Activated T-helper 1 cell treated with anti-CD3 and anti-CD28 coated beads, Interleukin-12 subunit alpha, Interleukin-12 subunit beta, Interleukin-2, Interleukin-4 antibody, amounts not matched to agents 30 ng/mL and 10 ng/mL and 1 ng/mL, durations not matched to agents 14 hours and 24 hours and 36 hours (primary cell): Measurements from ENCODE around the gene TRIM43. TPM values are rescaled to one million over a fixed set of nuclear protein-coding genes. Genes with fewer than 3 reads are reported as not detected.
"Not testable (repeated sequence)": the region's sequence is repeated elsewhere in the genome, so short reads cannot be mapped to it uniquely, and the experiment has no call there.

ENCODE experiments used
- DNase-seq: peaks from one replicate; pipeline ENCODE4 v3.0.0; 2021; ENCODE audit warnings: low spot score
- H3K27ac Mint-ChIP-seq: one replicate; pipeline ENCODE4 v1.8.0; 2021; ENCODE audit warnings: mild to moderate bottlenecking, mixed read lengths
- H3K27me3 Mint-ChIP-seq: one replicate; pipeline ENCODE4 v1.8.0; 2022; ENCODE audit warnings: mild to moderate bottlenecking, moderate library complexity, mixed read lengths; ENCODE audit not compliant: insufficient read depth
- H3K36me3 Mint-ChIP-seq: one replicate; pipeline ENCODE4 v1.8.0; 2021; ENCODE audit warnings: low read depth, mixed read lengths
- H3K4me1 Mint-ChIP-seq: one replicate; pipeline ENCODE4 v1.8.0; 2021; ENCODE audit warnings: low read depth, mixed read lengths
- H3K4me3 Mint-ChIP-seq: one replicate; pipeline ENCODE4 v1.8.0; 2021; ENCODE audit warnings: mild to moderate bottlenecking, moderate library complexity, mixed read lengths
- H3K9me3 Mint-ChIP-seq: one replicate; pipeline ENCODE4 v1.8.0; 2021; ENCODE audit warnings: mixed read lengths
- intact Hi-C: fragments of 100-400 bp; cut with micrococcal nuclease; formaldehyde crosslinking; loops from one replicate; pipeline ENCODE4 v1.15.1; 2024
- total RNA-seq: library from RNA; stranded (reverse); gene quantifications from 2 replicates; pipeline ENCODE4 v1.2.3, GENCODE V29; 2022

The TRIM43 gene
- total RNA-seq, 1 donor from 2014 or later: not detected

DNA sequence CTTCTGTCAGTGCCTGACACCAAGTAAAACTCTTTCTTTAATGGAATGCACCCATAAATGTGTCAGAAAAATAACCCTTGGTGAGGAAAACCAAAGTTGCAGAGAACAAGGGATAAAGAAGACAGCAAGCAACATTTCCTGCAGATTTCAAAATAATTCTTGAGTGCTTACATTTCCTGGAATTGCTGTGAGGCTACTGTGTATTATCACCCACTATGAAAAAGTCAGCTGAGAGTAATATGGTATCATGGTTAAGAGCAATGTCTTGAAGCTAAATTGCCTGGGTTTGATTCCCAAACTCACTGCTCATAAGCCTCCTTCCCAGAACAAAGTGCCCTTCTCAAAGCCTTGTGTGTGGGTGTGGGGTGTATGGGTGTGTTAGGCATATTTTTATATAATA lies 10.3 kb downstream of the TRIM43 start:
- H3K27me3 Mint-ChIP-seq, H3K36me3 Mint-ChIP-seq, H3K27ac Mint-ChIP-seq, DNase-seq, H3K4me3 Mint-ChIP-seq, H3K9me3 Mint-ChIP-seq, H3K4me1 Mint-ChIP-seq, intact Hi-C loops: not testable (repeated sequence)

GRCh38 chr2:95608356-95608755 lies 16.6 kb downstream of the TRIM43 start:
- DNase-seq, intact Hi-C loops, H3K27me3 Mint-ChIP-seq, H3K4me1 Mint-ChIP-seq, H3K4me3 Mint-ChIP-seq, H3K36me3 Mint-ChIP-seq, H3K9me3 Mint-ChIP-seq, H3K27ac Mint-ChIP-seq: not testable (repeated sequence)

DNA sequence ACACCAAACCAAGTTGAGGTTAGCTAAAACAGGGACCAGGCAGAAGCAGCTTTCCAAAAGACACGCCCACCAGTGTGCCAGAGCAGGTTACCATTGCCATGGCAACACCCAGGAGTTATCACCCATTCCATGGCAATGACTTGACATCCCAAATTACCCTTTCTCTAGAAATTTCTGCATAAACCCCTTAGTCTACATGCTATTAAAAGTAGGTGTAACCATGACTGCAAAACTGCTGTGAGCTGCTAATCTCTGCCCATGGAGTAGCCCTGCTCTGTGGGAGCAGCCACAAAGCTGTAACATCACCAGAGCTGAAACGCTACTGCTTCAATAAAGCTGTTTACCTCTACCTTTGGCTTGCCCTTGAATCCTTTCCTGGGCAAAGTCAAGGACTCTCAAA lies 18.0 kb downstream of the TRIM43 start:
- H3K27ac Mint-ChIP-seq, intact Hi-C loops, H3K4me1 Mint-ChIP-seq, H3K27me3 Mint-ChIP-seq, H3K9me3 Mint-ChIP-seq, H3K36me3 Mint-ChIP-seq, H3K4me3 Mint-ChIP-seq, DNase-seq: not testable (repeated sequence)

DNA sequence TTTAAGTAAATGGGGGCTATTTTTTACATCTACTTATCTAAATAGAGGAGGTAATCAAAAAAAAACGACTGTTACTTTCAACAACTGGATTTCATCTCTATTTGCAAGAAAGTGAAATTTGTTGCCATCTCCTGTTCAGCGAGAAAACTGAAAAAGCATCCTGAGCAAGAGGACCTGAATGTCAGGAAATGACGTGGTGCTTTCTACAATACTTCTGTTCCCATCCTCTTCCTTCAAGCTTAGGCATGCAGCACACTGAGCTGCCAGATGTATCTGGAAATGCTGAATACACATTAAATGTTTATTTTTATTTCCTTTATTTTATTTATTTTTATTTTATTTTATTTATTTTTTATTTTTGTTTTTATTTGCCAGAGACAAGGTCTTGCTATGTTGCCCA lies 21.2 kb downstream of the TRIM43 start:
- not testable (repeated sequence) for H3K9me3 Mint-ChIP-seq, H3K36me3 Mint-ChIP-seq, H3K4me3 Mint-ChIP-seq

DNA sequence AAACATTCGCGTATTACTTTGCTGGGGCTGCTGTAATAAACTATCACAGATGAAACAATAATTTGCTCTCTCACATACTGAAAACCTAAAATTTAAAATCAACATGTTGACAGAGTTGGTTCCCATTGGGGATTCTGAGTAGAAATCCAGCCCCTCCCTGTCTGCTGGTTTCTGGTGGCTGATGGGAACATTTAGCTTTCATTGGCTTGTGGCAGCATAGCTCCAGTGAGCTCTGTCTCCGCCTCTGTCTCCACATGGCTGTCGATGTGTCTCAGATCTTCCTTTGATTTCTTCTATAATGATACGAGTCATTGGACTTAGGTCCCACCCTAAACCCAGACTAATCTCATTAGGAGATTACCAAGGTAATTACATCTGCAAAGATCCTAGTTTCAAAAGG lies 30.9 kb downstream of the TRIM43 start:
- H3K36me3 Mint-ChIP-seq, H3K4me3 Mint-ChIP-seq, intact Hi-C loops, DNase-seq, H3K4me1 Mint-ChIP-seq, H3K27me3 Mint-ChIP-seq, H3K27ac Mint-ChIP-seq, H3K9me3 Mint-ChIP-seq: not testable (repeated sequence)

More for the DNA sequence above, 21.2 kb downstream of the TRIM43 start:
- H3K27ac Mint-ChIP-seq, H3K27me3 Mint-ChIP-seq, H3K4me1 Mint-ChIP-seq, DNase-seq, intact Hi-C loops: not testable (repeated sequence)

GRCh38 chr2:95630987-95631386 lies 39.2 kb downstream of the TRIM43 start:
- DNase-seq, H3K4me3 Mint-ChIP-seq, H3K27ac Mint-ChIP-seq, intact Hi-C loops, H3K4me1 Mint-ChIP-seq, H3K36me3 Mint-ChIP-seq, H3K27me3 Mint-ChIP-seq, H3K9me3 Mint-ChIP-seq: not testable (repeated sequence)

- H3K27ac Mint-ChIP-seq, H3K36me3 Mint-ChIP-seq, DNase-seq, H3K4me3 Mint-ChIP-seq, H3K27me3 Mint-ChIP-seq, intact Hi-C loops, H3K9me3 Mint-ChIP-seq, H3K4me1 Mint-ChIP-seq: not testable (repeated sequence)
These were observed 41.9 kb downstream of the TRIM43 start for GRCh38 chr2:95633626-95634259.

GRCh38 chr2:95640515-95641288 lies 48.9 kb downstream of the TRIM43 start:
- H3K36me3 Mint-ChIP-seq, DNase-seq, H3K4me3 Mint-ChIP-seq, intact Hi-C loops, H3K9me3 Mint-ChIP-seq, H3K27ac Mint-ChIP-seq, H3K27me3 Mint-ChIP-seq, H3K4me1 Mint-ChIP-seq: not testable (repeated sequence)

DNA sequence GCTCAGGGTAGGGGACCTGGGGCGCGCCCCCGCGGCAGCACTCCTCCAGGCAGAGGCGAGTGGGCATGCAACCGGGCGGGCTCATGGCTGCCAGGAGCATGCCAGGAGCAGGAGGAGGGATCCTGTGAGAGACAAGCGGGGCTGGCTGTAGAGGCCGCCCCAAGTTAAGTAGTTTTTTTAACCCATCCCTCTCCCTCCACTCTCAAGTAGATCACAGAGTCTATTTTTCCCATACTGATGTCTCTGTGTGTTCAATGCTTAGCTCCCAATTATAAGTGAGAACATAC lies 49.4 kb downstream of the TRIM43 start:
- H3K36me3 Mint-ChIP-seq, DNase-seq, H3K9me3 Mint-ChIP-seq, H3K4me1 Mint-ChIP-seq, intact Hi-C loops, H3K27me3 Mint-ChIP-seq, H3K27ac Mint-ChIP-seq, H3K4me3 Mint-ChIP-seq: not testable (repeated sequence)

GRCh38 chr2:95641787-95642186 lies 50.0 kb downstream of the TRIM43 start:
- DNase-seq, H3K9me3 Mint-ChIP-seq, H3K4me3 Mint-ChIP-seq, H3K36me3 Mint-ChIP-seq, H3K27ac Mint-ChIP-seq, H3K4me1 Mint-ChIP-seq, H3K27me3 Mint-ChIP-seq, intact Hi-C loops: not testable (repeated sequence)

GRCh38 chr2:95642360-95642759 lies 50.6 kb downstream of the TRIM43 start:
- H3K27ac Mint-ChIP-seq, H3K9me3 Mint-ChIP-seq, H3K4me3 Mint-ChIP-seq, H3K4me1 Mint-ChIP-seq, DNase-seq, H3K27me3 Mint-ChIP-seq, H3K36me3 Mint-ChIP-seq, intact Hi-C loops: not testable (repeated sequence)

DNA sequence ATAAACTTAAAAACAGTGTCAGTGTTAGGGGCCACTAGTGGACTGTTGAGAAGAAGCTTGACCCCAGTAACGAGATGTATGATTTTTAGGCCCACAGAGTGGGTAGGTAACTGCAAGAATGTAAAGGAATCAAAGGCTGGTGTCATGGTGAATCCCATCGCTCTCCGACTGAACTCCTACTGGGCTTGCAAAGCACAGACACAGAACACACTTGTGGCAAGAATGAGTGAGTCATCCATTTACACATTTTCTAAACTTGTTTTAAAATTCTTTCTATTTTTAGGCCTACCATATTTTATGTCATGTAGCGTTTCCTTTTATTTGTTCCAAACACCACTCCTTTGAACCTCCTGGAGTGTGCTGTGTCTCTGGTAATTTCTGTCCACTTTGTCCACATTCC lies 51.1 kb downstream of the TRIM43 start:
- DNase-seq, H3K4me1 Mint-ChIP-seq, H3K4me3 Mint-ChIP-seq, H3K27ac Mint-ChIP-seq, H3K36me3 Mint-ChIP-seq, H3K9me3 Mint-ChIP-seq, H3K27me3 Mint-ChIP-seq, intact Hi-C loops: not testable (repeated sequence)

DNA sequence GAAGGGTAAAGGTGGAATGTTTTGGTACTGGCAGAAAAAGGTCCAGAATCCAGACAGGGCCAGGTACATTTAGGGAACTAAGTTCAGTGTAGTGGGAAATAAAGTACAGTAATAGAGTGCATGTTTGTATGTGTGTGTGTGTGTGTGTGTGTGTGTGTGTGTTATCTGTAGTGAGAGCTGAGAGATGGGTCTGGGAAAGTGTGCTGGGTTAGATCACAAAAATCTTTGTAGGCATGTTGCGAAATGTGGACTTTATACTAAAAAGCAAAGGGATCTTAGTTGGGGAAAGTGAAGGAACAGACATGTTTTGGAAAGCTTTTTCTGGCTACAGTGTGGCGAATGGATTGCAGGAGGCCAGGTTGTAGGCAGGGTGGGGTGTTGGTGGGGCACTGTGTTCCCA lies 53.5 kb downstream of the TRIM43 start:
- H3K36me3 Mint-ChIP-seq, H3K4me3 Mint-ChIP-seq, H3K27me3 Mint-ChIP-seq, H3K9me3 Mint-ChIP-seq, DNase-seq, H3K4me1 Mint-ChIP-seq, intact Hi-C loops, H3K27ac Mint-ChIP-seq: not testable (repeated sequence)
